ENCODE measurements around the gene WHAMM. TPM values are rescaled to one million over a fixed set of nuclear protein-coding genes. Genes with fewer than 3 reads are reported as not detected.
A peak's percentile ranks its signal among the peaks of the same experiment; 100 is the strongest.

The WHAMM gene
- total RNA-seq, 6 experiments from 2014 or later: 3.7 to 6.5 (median 4.7) TPM

GRCh38 chr15:82845686-82846085 lies 36.3 kb downstream of the WHAMM start:
- 73% methylated on average over 6 of the region's 7 CpGs for WGBS (ENCODE audit: insufficient coverage, low coverage, low lambda C conversion rate, missing lambda C conversion rate)

GRCh38 chr15:82846621-82847020 lies 37.2 kb downstream of the WHAMM start:
- Histone ChIP-seq H3K27ac (no peak overlapping the region), H3K36me3 (peaks cover 0 to 12% (median 3%) of the 10 kb centered on the region in 4 donors), H3K4me3 (no peak overlapping the region), H3K27me3 (no peaks in the 10 kb centered on the region), H3K9me3 (no peaks in the 10 kb centered on the region), H3K4me1 (peaks cover 0 to 17% (median 7%) of the 10 kb centered on the region in 4 donors)
- TF ChIP-seq POLR2A (IDR thresholded peaks at IDR 0.05) (no peak), CTCF (IDR thresholded peaks at IDR 0.05) (no peak)
- intact Hi-C loops (cut with DNase I): loop anchor here in 1 of 2 donors (10.0 kb wide), 1 partner anchor 128 kb away; no protein-coding TSS in a partner anchor
- ATAC-seq (no peak), DNase-seq (no peak)
- WGBS (ENCODE audit: insufficient coverage, low coverage, low lambda C conversion rate, missing lambda C conversion rate): 80% methylated on average over 1 of the region's 4 CpGs

More at GRCh38 chr15:82845686-82846085, 36.3 kb downstream of the WHAMM start:
- Histone ChIP-seq H3K36me3 (peaks cover 0 to 4% (median 0%) of the 10 kb centered on the region in 4 donors), H3K9me3 (no peaks in the 10 kb centered on the region), H3K27me3 (no peaks in the 10 kb centered on the region), H3K27ac (no peak overlapping the region), H3K4me1 (peaks cover 0 to 17% (median 7%) of the 10 kb centered on the region in 4 donors), H3K4me3 (no peak overlapping the region)
- DNase-seq (no peak), ATAC-seq (no peak)
- intact Hi-C loops (cut with DNase I): loop anchor here in 1 of 2 donors (10.0 kb wide), 1 partner anchor 129 kb away; no protein-coding TSS in a partner anchor
- TF ChIP-seq CTCF (IDR thresholded peaks at IDR 0.05) (no peak), POLR2A (IDR thresholded peaks at IDR 0.05) (no peak)

- peaks cover 0 to 17% (median 7%) of the 10 kb centered on the region in 4 donors for H3K4me1 ChIP-seq
- no peaks in the 10 kb centered on the region for H3K27me3 ChIP-seq
- intact Hi-C loops (cut with DNase I): loop anchor here in 1 of 2 donors (10.0 kb wide), 1 partner anchor 127 kb away; no protein-coding TSS in a partner anchor
- H3K27ac ChIP-seq: no peak overlapping the region
- peaks cover 0 to 21% (median 3%) of the 10 kb centered on the region in 4 donors for H3K36me3 ChIP-seq
- no peaks in the 10 kb centered on the region for H3K9me3 ChIP-seq
- ATAC-seq (no peak), DNase-seq (no peak)
- H3K4me3 ChIP-seq: no peak overlapping the region
- TF ChIP-seq CTCF (IDR thresholded peaks at IDR 0.05) (no peak), POLR2A (IDR thresholded peaks at IDR 0.05) (no peak)
- no CpG with 5 or more reads among the region's 8 CpGs for WGBS (ENCODE audit: insufficient coverage, low coverage, low lambda C conversion rate, missing lambda C conversion rate)
Measured at GRCh38 chr15:82847703-82848102, 38.3 kb downstream of the WHAMM start.

- no peaks in the 10 kb centered on the region for H3K9me3 ChIP-seq
- peaks cover 0 to 21% (median 3%) of the 10 kb centered on the region in 4 donors for H3K36me3 ChIP-seq
- peak overlapping the region in 1 of 3 donors; percentile 86 for H3K27ac ChIP-seq
- intact Hi-C loops (cut with DNase I): loop anchor here in 1 of 2 donors (10.0 kb wide), 1 partner anchor 126 kb away; no protein-coding TSS in a partner anchor
- TF ChIP-seq CTCF (IDR thresholded peaks at IDR 0.05): no peak
- TF ChIP-seq POLR2A (IDR thresholded peaks at IDR 0.05): no peak
- peaks cover 0 to 17% (median 9%) of the 10 kb centered on the region in 4 donors for H3K4me1 ChIP-seq
- DNase-seq (no peak), ATAC-seq (peak in 1 of 4 donors; percentile 5)
- H3K27me3 ChIP-seq: no peaks in the 10 kb centered on the region
- 71% methylated on average over 1 of the region's 9 CpGs for WGBS (ENCODE audit: insufficient coverage, low coverage, low lambda C conversion rate, missing lambda C conversion rate)
- no peak overlapping the region for H3K4me3 ChIP-seq
Measured at GRCh38 chr15:82848241-82848993, 39.0 kb downstream of the WHAMM start.
